Mucosa of gallbladder (tissue), 1 donor: ENCODE results near the gene RPL5. TPM values are rescaled to one million over a fixed set of nuclear protein-coding genes. Genes with fewer than 3 reads are reported as not detected.
A peak's percentile ranks its signal among the peaks of the same experiment; 100 is the strongest.

Experiments used
- DNase-seq: peaks from one replicate; pipeline ENCODE4 v3.0.0-alpha.2; 2020; ENCODE audit warnings: low spot score
- total RNA-seq: library from RNA; stranded (reverse); gene quantifications from one replicate; pipeline ENCODE4 v1.2.1, GENCODE V29; 2021
- donor health status: DM: no; HTN: no; CAD: no.

Gene RPL5
- total RNA-seq, 1 donor from 2014 or later = 695 TPM

DNA sequence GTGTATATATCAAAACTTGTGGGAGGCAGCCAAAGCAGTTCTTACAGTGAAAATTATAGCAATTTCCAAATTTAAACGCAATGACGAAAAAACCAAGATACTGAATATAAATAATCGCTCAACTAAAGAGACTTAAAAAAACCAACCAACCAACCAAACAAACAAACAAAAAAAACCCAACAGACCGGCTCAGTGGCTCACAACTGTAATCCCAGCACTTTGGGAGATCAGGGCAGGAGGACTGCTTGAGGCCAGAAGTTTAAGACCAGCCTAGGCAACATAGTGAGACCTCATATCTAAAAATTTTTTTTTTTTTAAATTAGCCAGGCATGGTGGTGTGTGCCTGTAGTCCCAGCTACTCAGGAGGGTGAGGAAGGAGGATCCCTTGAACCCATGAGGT is 23.4 kb downstream of the RPL5 start:
- no peak for DNase-seq

DNA sequence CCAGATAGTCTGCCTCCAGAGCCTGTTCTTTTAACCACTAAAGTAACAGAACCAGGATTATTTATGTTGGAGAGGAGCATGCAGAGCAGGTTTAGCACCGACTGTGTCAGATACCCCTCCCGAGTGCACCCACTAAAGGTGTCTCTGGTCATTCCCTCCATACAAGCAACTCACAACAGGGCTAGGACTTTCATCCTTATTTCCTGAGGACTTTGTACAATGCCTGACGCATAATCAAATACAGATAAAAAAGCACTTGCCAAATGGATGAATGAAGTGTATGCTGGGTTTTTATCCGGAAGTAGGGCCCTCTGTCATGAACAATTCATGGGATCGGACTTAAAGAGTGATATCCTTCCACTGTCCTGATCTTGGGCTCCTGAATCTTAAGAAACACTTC is 26.0 kb downstream of the RPL5 start:
- no peak for DNase-seq

DNA sequence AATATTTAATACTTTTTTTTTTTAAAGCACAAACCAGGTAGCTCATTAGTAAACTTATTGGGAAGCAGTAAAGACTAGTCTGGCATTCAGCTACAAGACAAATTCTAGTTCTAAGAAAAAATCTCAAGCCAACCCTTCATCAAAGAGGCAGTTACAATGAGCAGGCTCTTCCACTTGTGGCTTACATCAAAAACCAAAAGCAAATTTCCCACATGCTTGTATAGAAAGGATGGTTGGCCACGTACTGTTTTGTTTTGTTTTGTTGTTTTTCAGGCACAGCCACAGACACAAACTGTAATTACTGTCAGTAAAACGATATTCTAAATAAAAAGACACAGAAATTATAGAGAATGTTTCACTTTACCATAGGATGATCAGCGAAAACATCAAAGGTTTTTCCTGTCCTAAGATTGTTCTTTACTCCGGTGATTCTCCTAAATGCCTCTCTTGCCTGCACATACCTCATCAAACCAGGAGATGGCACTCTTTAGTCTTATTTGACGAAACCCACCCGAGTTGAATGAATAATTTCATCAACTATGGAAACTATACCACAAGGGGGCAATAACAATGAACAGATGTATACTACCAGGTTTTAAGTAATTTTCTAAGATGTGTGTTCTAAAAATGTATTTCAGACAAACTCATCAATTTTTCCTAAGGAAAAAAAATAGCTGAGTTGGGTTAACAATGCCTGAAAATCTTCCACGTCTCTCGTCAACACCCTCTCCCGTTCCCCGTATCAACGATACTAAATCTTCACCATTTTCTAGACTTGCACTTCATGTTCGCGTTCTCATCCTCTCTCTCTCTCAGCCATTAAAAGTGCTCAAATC is 26.9 kb downstream of the RPL5 start:
- peak; percentile 83 for DNase-seq

- no peak for DNase-seq
These were observed 27.7 kb downstream of the RPL5 start for GRCh38 chr1:92859400-92860039.

GRCh38 chr1:92862605-92863004 is 30.8 kb downstream of the RPL5 start:
- DNase-seq = no peak

DNA sequence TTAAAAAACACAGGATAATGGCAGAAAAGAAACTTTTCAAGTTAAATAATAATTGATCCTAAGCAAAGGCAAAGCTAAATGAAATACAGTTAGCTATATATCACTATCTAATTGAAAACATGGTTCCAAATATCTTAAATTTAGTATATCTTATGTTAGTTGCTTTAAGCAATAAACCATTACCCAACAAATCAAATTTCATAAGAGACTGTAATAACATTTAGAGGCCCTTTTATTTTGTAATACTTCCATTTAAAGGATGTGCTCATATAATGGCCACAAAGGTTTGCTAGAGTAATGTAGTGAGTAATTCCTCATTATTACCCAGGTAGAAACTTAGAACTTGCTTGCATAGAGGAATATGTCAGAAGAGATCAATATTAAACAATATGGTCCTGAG is 32.3 kb downstream of the RPL5 start:
- DNase-seq = no peak

- DNase-seq = no peak
These were observed 38.8 kb downstream of the RPL5 start for GRCh38 chr1:92870591-92870990.

DNA sequence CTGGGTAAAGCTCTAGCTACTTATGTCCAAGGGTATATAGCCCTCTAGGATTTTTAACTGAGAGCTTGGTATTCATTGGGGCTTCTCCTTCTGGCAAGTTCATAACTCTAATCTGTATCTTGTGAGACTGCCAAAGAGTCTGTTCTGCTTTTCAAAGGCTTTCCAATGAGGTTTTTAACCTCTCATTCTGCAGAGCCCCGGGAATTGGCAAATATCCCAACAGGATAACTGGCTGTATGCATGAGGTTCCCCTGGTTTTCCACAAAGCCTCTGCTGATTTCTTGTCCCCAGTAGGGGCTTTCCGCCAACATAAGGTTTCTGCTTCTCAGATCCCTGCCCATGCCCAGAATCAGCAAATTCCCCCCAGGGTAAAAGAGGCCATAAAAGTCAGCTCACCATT is 40.9 kb downstream of the RPL5 start:
- no peak for DNase-seq

GRCh38 chr1:92874987-92875386 is 43.1 kb downstream of the RPL5 start:
- no peak for DNase-seq

DNA sequence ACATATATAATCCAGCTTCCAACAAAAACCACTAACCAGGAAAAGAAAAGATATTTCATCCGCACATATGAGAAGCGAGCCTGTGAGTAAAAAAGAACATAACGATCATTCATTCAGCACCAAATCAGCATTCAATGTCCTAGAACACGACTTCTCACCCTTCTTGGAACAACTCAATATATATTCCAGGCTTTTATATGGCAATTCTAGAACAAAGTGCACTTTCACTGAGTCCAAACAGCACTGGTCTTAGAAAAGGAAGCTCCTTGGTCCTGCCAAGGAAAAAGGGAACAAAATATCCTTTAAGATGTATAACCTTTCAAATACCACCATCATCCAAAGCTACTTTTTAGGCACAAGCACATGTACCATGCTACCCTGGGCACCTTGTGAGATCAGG is 44.5 kb downstream of the RPL5 start:
- no peak for DNase-seq

DNA sequence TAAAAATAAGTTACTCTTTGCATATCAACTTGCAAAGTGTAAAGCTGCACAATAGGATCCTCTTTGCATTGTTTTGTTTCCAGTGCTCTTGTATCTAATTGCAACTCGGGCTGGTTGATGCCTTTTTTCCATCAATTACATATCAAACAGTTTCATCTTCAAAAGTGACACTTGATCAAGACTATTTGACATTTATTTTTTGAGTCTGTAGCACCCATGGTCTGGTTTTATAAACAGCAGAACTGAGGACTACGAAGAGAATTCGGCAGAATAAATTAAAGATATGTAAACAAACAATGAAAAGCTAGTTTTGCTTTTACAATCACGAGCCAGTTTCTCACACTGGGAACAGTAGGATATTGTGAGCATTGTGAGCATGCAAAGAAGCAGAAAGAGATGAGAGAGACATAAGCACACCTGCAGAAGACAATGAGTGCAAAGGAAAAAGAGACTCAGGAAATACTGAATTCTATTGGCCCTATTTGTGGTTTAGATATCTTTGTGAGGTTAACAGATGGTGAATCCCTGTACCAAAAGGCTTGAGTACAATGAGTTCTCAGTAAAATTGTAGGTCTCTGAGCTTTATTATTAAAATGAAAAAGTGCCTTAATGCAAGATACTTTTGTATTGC is 45.4 kb downstream of the RPL5 start:
- DNase-seq = no peak

DNA sequence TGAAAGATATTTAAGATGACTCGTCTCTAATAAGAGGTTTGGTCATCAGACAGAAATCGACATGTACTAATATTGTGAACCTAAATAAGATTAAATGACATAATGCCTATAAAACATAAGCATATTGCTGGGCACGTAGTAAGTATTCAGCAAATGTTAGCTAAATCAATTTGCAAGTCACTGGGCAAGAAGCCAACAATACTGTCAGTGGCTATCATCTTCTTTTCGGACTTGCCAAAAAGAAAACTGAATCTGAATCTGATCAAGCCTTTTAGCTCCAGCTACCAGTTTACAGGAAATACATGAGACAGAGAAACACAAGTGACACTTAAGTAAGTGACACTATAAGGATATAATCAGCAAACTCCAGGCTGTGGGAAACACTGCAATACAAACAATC is 46.0 kb downstream of the RPL5 start:
- no peak for DNase-seq

DNA sequence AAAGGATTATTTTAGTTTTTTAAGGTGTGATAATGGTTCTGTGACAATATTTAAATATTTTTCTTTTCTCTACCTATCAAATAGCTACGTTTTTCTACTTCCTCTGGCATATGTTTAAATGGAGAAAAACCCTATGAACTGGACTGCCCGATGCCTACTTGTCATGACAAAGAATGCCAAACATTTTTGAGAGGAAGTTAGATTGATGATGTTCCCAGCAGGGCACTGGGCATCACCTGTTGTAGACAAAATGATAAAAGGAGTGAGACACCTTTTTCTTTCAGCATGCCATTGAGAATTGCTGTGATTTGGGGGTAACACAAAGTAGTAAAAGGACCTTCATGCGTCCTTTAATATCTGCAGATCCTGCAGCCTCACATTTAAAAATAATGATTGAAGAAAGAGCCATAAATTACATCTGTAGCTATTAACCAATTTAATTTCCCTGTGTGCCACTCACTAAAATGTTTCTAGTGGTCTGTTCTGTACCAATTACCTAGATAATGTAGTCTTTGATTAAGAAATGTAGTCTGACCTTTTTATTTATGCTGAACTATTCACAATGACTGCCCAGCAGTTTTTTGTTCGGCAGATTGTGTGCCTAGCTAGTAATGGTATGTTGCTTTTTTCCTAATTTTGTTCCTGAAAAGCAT is 47.6 kb downstream of the RPL5 start:
- no peak for DNase-seq

GRCh38 chr1:92881391-92881790 is 49.6 kb downstream of the RPL5 start:
- no peak for DNase-seq

DNA sequence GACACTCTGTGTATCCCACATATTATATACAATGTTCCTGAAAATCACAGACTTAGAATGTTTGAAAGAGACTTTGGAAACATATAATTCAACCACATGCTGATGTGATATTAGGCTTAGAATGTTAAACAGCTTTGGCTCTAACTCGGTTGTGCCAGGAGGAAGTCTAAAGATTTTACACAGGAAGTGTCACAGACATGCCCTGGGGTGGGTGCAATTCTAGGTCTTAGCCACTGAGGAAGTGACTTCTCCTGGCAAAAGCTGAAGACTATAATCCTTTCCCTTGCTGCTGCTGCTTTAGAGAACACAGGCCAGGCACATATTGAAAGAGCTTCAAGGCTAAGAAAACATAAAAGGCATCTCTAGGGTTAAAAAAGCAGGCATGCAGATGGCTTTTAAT is 51.0 kb downstream of the RPL5 start:
- DNase-seq = no peak

DNA sequence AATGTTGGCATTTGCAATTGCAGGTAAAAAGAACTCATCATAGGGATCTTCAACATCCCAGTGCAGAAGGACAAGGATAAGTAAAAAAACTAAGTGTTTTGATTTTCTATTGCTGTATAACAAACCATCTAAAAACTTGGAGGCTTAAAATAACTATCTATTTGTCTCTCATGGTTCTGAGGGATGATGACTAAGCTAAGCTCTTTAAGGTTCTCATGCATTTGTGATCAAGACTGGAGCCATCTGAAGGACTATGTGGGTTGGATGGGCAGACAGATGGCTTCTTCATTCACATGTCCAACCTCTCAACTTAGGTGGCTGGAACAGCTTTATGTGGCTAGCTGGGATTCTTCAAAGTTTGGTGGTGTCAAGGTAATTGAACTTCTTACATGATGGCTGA is 51.5 kb downstream of the RPL5 start:
- no peak for DNase-seq

- no peak for DNase-seq
These were observed 52.4 kb downstream of the RPL5 start for GRCh38 chr1:92884195-92884594.

- no peak for DNase-seq
These were observed 55.1 kb downstream of the RPL5 start for GRCh38 chr1:92886886-92887419.

DNA sequence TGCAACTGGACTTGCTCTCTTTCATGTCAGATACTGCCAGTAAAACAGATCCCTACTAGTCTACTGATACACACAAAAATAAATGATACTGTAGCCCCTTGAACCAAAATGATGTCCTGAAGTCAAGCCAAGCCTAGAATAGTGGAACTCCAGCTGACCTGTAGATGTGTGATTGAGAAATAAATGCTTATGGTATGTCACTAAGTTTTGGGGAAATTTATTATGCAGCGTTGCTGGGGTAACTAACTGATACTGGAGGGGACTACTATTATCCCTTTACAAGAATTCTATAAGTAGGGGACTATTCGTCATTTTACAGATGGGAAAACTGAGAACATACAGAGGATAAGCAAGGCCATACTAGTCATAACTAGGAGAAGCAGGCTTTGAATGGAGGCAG is 55.6 kb downstream of the RPL5 start:
- DNase-seq = no peak
